Left renal pelvis (tissue), 4 donors: ENCODE results near the gene KIAA1328. TPM values are rescaled to one million over a fixed set of nuclear protein-coding genes. Genes with fewer than 3 reads are reported as not detected.
"Not testable (repeated sequence)": the region's sequence is repeated elsewhere in the genome, so short reads cannot be mapped to it uniquely, and the experiment has no call there.

ENCODE experiments used
- DNase-seq, 4 donors: peaks; one replicate each; pipeline ENCODE4 v3.0.0-alpha.2; 2013; ENCODE audit warnings: low read depth in 4 of 4, low spot score in 3 of 4
- polyA plus RNA-seq, 4 donors: library from polyadenylated mRNA; unstranded; fragments of 120-200 nt; gene quantifications; one replicate each; pipeline ENCODE4 v1.2.1, GENCODE V29; 2013; ENCODE audit not compliant: insufficient read length in 4 of 4

Gene KIAA1328
- polyA plus RNA-seq, 4 donors = 11.0 to 12.9 (median 11.5) TPM

- not testable (repeated sequence) for DNase-seq
Measured at GRCh38 chr18:36873826-36874225, 44.9 kb downstream of the KIAA1328 start.

GRCh38 chr18:36879796-36880195, 50.9 kb downstream of the KIAA1328 start:
- DNase-seq = not testable (repeated sequence)

GRCh38 chr18:36885981-36886380, 57.1 kb downstream of the KIAA1328 start:
- no peak for DNase-seq

GRCh38 chr18:36887114-36887513, 58.2 kb downstream of the KIAA1328 start:
- no peak for DNase-seq

GRCh38 chr18:36887864-36888263, 58.9 kb downstream of the KIAA1328 start:
- DNase-seq = no peak

GRCh38 chr18:36888778-36889177, 59.9 kb downstream of the KIAA1328 start:
- no peak for DNase-seq

GRCh38 chr18:36889321-36889720, 60.4 kb downstream of the KIAA1328 start:
- no peak for DNase-seq

GRCh38 chr18:36889742-36890141, 60.8 kb downstream of the KIAA1328 start:
- no peak for DNase-seq

GRCh38 chr18:36890598-36890997, 61.7 kb downstream of the KIAA1328 start:
- DNase-seq = no peak

GRCh38 chr18:36893227-36893626, 64.3 kb downstream of the KIAA1328 start:
- DNase-seq = no peak

GRCh38 chr18:36895606-36896005, 66.7 kb downstream of the KIAA1328 start:
- no peak for DNase-seq

- no peak for DNase-seq
Measured at GRCh38 chr18:36897253-36897652, 68.3 kb downstream of the KIAA1328 start.

- no peak for DNase-seq
Measured at GRCh38 chr18:36899289-36899688, 70.4 kb downstream of the KIAA1328 start.

GRCh38 chr18:36900466-36900865, 71.5 kb downstream of the KIAA1328 start:
- no peak for DNase-seq

GRCh38 chr18:36901277-36901701, 72.4 kb downstream of the KIAA1328 start:
- DNase-seq = no peak

- DNase-seq = no peak
Measured at GRCh38 chr18:36903215-36903928, 74.4 kb downstream of the KIAA1328 start.

- no peak for DNase-seq
Measured at GRCh38 chr18:36905571-36905970, 76.6 kb downstream of the KIAA1328 start.

- DNase-seq = not testable (repeated sequence)
Measured at GRCh38 chr18:36909282-36909681, 80.4 kb downstream of the KIAA1328 start.

GRCh38 chr18:36912887-36913286, 84.0 kb downstream of the KIAA1328 start:
- DNase-seq = no peak

- no peak for DNase-seq
Measured at GRCh38 chr18:36917907-36918306, 89.0 kb downstream of the KIAA1328 start.

- DNase-seq = no peak
Measured at GRCh38 chr18:36929601-36930000, 100.7 kb downstream of the KIAA1328 start.

GRCh38 chr18:36931106-36931505, 102.2 kb downstream of the KIAA1328 start:
- DNase-seq = no peak

- DNase-seq = no peak
Measured at GRCh38 chr18:36933552-36933951, 104.6 kb downstream of the KIAA1328 start.
